ENCODE data around the gene LAMP1. TPM values are rescaled to one million over a fixed set of nuclear protein-coding genes. Genes with fewer than 3 reads are reported as not detected.
A peak's percentile ranks its signal among the peaks of the same experiment; 100 is the strongest.

Gene LAMP1
- total and polyA plus RNA-seq, 7 donors, result 35.7 to 71.5 (median 65.3) TPM

- H3K27me3 ChIP-seq (ENCODE audit: insufficient read depth in 3 of 3, low read length in 2 of 3), result no peaks in the 10 kb centered on the region
- H3K4me3 ChIP-seq, result no peak overlapping the region
- intact Hi-C loops (cut with DNase I), result no loop called here
- H3K27ac ChIP-seq, result no peak overlapping the region
- no peak for ATAC-seq
- H3K4me1 ChIP-seq, result no peaks in the 10 kb centered on the region
- no peaks in the 10 kb centered on the region for H3K9me3 ChIP-seq
- peak in 1 of 2 donors; percentile 15 for DNase-seq
- H3K36me3 ChIP-seq (ENCODE audit: insufficient read depth in 1 of 2, low read depth in 1 of 2), result peaks cover 0 to 26% of the 10 kb centered on the region in 2 donors
- no peak for TF ChIP-seq CTCF (IDR thresholded peaks at IDR 0.05)
- 65 to 71% (median 68%) methylated on average over 10 of the region's 10 CpGs for WGBS, 3 donors
These were observed 58.6 kb downstream of the LAMP1 start for GRCh38 chr13:113355621-113356020.

- Histone ChIP-seq H3K9me3 (no peaks in the 10 kb centered on the region), H3K27ac (no peak overlapping the region), H3K36me3 (ENCODE audit: insufficient read depth in 1 of 2, low read depth in 1 of 2) (peaks cover 0 to 18% of the 10 kb centered on the region in 2 donors), H3K4me1 (no peaks in the 10 kb centered on the region), H3K4me3 (no peak overlapping the region), H3K27me3 (ENCODE audit: insufficient read depth in 3 of 3, low read length in 2 of 3) (no peaks in the 10 kb centered on the region)
- peak in 1 of 2 donors; percentile 1 for DNase-seq
- 59 to 64% (median 60%) methylated on average over 4 of the region's 4 CpGs for WGBS, 3 donors
- no peak for TF ChIP-seq CTCF (IDR thresholded peaks at IDR 0.05)
- intact Hi-C loops (cut with DNase I), result no loop called here
- ATAC-seq, result no peak
These were observed 59.6 kb downstream of the LAMP1 start for GRCh38 chr13:113356596-113356995.

GRCh38 chr13:113357529-113357928, 60.5 kb downstream of the LAMP1 start:
- 89 to 95% (median 91%) methylated on average over 5 of the region's 5 CpGs for WGBS, 3 donors
- Histone ChIP-seq H3K9me3 (no peaks in the 10 kb centered on the region), H3K27me3 (ENCODE audit: insufficient read depth in 3 of 3, low read length in 2 of 3) (no peaks in the 10 kb centered on the region), H3K27ac (no peak overlapping the region), H3K36me3 (ENCODE audit: insufficient read depth in 1 of 2, low read depth in 1 of 2) (peaks cover 0 to 18% of the 10 kb centered on the region in 2 donors), H3K4me3 (no peak overlapping the region), H3K4me1 (no peaks in the 10 kb centered on the region)
- no peak for TF ChIP-seq CTCF (IDR thresholded peaks at IDR 0.05)
- intact Hi-C loops (cut with DNase I), result no loop called here
- no peak for ATAC-seq
- DNase-seq, result peak in 1 of 2 donors; percentile 10

GRCh38 chr13:113358653-113359190, 61.7 kb downstream of the LAMP1 start:
- peaks cover 8% of the 10 kb centered on the region for H3K4me1 ChIP-seq
- H3K27ac ChIP-seq, result no peak overlapping the region
- H3K9me3 ChIP-seq, result no peaks in the 10 kb centered on the region
- H3K4me3 ChIP-seq, result no peak overlapping the region
- 77 to 84% (median 83%) methylated on average over 6 of the region's 6 CpGs for WGBS, 3 donors
- H3K27me3 ChIP-seq (ENCODE audit: insufficient read depth in 3 of 3, low read length in 2 of 3), result no peaks in the 10 kb centered on the region
- DNase-seq (no peak), ATAC-seq (no peak)
- intact Hi-C loops (cut with DNase I), result no loop called here
- TF ChIP-seq CTCF (IDR thresholded peaks at IDR 0.05), result no peak
- H3K36me3 ChIP-seq (ENCODE audit: insufficient read depth in 1 of 2, low read depth in 1 of 2), result peaks cover 0 to 12% of the 10 kb centered on the region in 2 donors

GRCh38 chr13:113359571-113359970, 62.5 kb downstream of the LAMP1 start:
- no peak for DNase-seq
- no peak overlapping the region for H3K27ac ChIP-seq
- H3K4me1 ChIP-seq, result peaks cover 9% of the 10 kb centered on the region
- peaks cover 0 to 11% of the 10 kb centered on the region in 2 donors for H3K36me3 ChIP-seq (ENCODE audit: insufficient read depth in 1 of 2, low read depth in 1 of 2)
- H3K4me3 ChIP-seq, result no peak overlapping the region
- H3K9me3 ChIP-seq, result no peaks in the 10 kb centered on the region
- intact Hi-C loops (cut with DNase I), result no loop called here
- no peak for ATAC-seq
- no peaks in the 10 kb centered on the region for H3K27me3 ChIP-seq (ENCODE audit: insufficient read depth in 3 of 3, low read length in 2 of 3)
- 83 to 91% (median 89%) methylated on average over 11 of the region's 11 CpGs for WGBS, 3 donors
- TF ChIP-seq CTCF (IDR thresholded peaks at IDR 0.05), result no peak
